ENCODE results near the gene RTN4. TPM values are rescaled to one million over a fixed set of nuclear protein-coding genes. Genes with fewer than 3 reads are reported as not detected.

RTN4 gene
- total RNA-seq, 1 experiment from 2014 or later, result 200 TPM

DNA sequence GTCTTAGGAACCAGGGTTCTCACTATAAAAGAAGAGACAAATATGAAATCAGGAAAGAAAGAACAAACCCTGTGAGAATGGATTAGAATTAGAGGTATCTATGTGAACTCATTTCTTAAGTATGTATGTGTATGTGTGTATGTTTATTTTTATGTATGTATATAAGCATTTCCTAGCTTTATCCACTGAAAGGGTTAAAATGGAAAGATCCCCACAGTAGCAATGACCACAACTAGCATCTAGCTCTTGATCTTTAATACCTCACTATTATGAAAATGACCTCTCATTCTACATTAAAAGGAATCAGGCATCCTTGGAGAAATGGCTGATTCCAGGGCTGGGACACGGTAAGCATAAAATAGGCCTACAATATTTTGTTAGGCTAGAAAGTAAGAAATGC, 31.6 kb downstream of the RTN4 start:
- Histone ChIP-seq H2BK20ac (ENCODE audit: low read depth, low read length, poor library complexity, severe bottlenecking) (no peak overlapping the region), H4K5ac (ENCODE audit: insufficient read length, low read depth, low read length) (no peak overlapping the region), H3K14ac (ENCODE audit: insufficient read depth, low read length) (no peak overlapping the region), H3K9ac (ENCODE audit: extremely low read depth, insufficient read length, low read length) (no peak overlapping the region), H3K4ac (ENCODE audit: low read depth, low read length) (no peak overlapping the region), H4K91ac (ENCODE audit: insufficient read length, low read depth, low read length) (no peak overlapping the region), H2BK120ac (ENCODE audit: low read depth, low read length, poor library complexity, severe bottlenecking) (no peak overlapping the region), H3K79me1 (ENCODE audit: insufficient read depth, low read depth, low read length, poor library complexity, severe bottlenecking) (no peaks in the 10 kb centered on the region), H3K18ac (ENCODE audit: insufficient read length, low read depth, low read length) (no peak overlapping the region), H3K56ac (ENCODE audit: insufficient read length, low read depth, low read length) (no peak overlapping the region), H3K4me2 (ENCODE audit: insufficient read depth, insufficient read length, low read length) (no peak overlapping the region), H2BK15ac (ENCODE audit: low read depth, low read length) (no peak overlapping the region), H2BK5ac (ENCODE audit: insufficient read length, low read length) (no peak overlapping the region), H3T11ph (ENCODE audit: low read length) (no peak overlapping the region), H4K8ac (replicated peaks; ENCODE audit: insufficient read length, low read depth, low read length) (no peak overlapping the region), H3K79me2 (ENCODE audit: insufficient read depth, low read length) (peaks cover 44% of the 10 kb centered on the region; the same call in 1 of the 2 replicates), H3K23ac (ENCODE audit: insufficient read length, low read depth, low read length) (no peak overlapping the region), H3K4me1 (ENCODE audit: insufficient read depth, low read length) (peaks cover 17% of the 10 kb centered on the region; the same call in 1 of the 2 replicates), H3K23me2 (ENCODE audit: insufficient read length, low read depth, low read length, poor library complexity, severe bottlenecking) (no peaks in the 10 kb centered on the region), H2AFZ (ENCODE audit: low read length) (no peak overlapping the region), H4K20me1 (ENCODE audit: control insufficient read depth, insufficient read depth, insufficient read length) (no peaks in the 10 kb centered on the region), H3K27me3 (ENCODE audit: insufficient read depth, low read length) (no peaks in the 10 kb centered on the region), H3K9me3 (ENCODE audit: control insufficient read depth, low read depth, low read length) (no peaks in the 10 kb centered on the region), H2AK5ac (ENCODE audit: insufficient read length, low read length) (no peak overlapping the region), H2BK12ac (ENCODE audit: insufficient read length, low read depth, low read length) (no peak overlapping the region), H3K27ac (ENCODE audit: insufficient read length, low read depth, low read length) (no peak overlapping the region)
- TF ChIP-seq CTCF (conservative IDR thresholded peaks at IDR 0.05), result no peak
- Mint-ChIP-seq H3K4me1 (peaks cover 42 to 50% of the 10 kb centered on the region in 2 experiments), H3K4me3 (no peak overlapping the region), H3K27ac (no peak overlapping the region; a peak in 1 of 7 replicates), H3K36me3 (ENCODE audit: insufficient read depth in 1 of 3, low read depth in 3 of 3) (peaks cover 0 to 18% (median 7%) of the 10 kb centered on the region in 3 experiments; a peak in 5 of 7 replicates), H3K9me3 (no peaks in the 10 kb centered on the region), H3K27me3 (ENCODE audit: low read depth) (no peaks in the 10 kb centered on the region)
- no CpG with 5 or more reads among the region's 1 CpG for WGBS (ENCODE audit: extremely low coverage, insufficient read length, low lambda C conversion rate)
- DNase-seq, result no peak

All from H9 (cell line).